NCI-H1417 (cell line): ENCODE measurements around the gene ASIC1.
A peak's percentile ranks its signal among the peaks of the same experiment; 100 is the strongest.

Experiments
- DNase-seq, 3 experiments: peaks; one replicate each; lab custom pipeline; 2025; lab: John Stamatoyannopoulos, UW

The ASIC1 gene

DNA sequence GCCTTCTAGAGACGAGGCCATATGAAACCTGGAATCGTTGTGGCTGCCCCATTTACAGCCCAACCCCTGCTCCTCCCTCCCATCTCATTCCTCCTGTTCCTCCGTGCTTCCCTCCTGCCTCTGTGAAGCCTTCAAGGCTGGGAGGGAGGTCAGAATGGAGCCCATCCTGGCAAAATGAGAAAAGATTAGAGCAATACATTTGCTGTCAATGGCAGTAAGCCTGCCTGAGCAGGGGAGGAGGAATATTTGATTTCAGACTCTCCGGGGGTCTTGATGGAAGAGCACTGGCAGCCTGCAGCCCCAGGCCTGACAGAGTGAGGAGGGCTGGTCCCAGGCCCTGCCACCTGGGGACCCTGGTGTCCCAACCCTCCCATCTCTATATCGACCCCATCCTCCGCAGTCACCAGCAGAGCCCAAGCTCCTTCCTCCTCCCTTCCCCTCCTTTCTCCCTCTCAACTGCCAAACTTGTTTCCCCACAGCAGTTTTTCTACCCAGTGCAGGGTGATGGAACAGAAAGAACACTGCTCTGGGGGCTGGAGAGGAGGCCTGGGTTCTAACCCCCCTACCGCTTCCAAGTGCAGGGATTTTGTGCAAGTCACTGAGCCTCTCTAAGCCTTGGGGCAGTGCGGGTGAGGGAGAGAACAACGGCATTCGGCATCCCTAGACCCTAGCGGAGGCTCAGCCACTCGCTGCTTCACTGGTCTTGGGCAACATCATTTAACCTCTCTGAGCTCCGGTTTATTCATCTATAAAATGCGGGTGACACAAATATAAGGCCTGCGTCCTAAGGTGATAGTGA, 16.1 kb upstream of the ASIC1 start:
- no peak for DNase-seq

DNA sequence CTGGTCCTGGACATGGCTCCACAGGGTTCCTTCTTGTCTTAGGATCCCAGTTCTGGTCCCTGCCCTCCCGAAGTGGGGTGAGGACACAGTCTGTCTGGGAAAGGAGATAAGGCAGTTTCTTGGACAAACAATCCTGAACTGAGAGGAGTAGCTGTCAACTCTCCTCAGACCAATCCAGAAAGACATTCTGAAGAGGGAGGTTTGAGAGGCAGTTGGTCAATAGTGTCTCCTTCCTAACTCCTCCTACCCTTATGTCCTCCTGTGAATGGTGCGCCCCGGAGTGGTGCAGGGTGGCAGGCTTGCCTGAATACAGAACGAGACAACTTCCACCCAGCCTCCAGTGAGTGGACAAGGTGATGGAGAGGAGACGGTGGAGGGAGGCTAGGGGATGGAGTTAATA, 15.4 kb upstream of the ASIC1 start:
- DNase-seq = no peak

GRCh38 chr12:50042693-50043092, 14.7 kb upstream of the ASIC1 start:
- DNase-seq = no peak

- no peak for DNase-seq
These were observed 14.1 kb upstream of the ASIC1 start for GRCh38 chr12:50043308-50043707.

- no peak for DNase-seq
These were observed 13.5 kb upstream of the ASIC1 start for GRCh38 chr12:50043854-50044253.

DNA sequence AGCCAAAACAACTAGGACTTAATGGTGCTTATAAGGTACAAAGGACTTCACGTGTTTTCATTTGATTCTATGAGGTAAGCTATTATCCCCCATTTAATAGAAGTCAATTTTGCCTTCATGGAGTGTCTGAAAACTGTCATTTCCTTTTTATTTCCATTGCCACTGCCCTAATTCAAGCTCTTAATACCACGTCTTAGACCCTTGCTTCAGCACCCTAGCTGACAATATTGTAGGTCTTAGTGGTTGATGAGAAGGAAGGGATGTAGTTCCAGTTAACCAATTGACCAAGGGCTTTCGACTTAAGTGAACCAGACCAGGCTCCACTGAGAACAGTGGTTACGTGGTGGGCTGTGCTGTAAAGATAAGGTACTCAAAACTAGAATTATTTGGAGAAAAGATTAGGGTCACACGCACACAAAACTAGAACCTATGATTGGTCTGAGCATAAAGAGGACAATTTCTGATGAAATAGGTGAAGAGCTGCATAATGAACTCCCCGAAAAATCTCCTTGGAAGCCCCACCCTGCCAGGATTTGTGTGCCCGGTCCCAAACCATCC, 9.6 kb upstream of the ASIC1 start:
- DNase-seq = no peak

DNA sequence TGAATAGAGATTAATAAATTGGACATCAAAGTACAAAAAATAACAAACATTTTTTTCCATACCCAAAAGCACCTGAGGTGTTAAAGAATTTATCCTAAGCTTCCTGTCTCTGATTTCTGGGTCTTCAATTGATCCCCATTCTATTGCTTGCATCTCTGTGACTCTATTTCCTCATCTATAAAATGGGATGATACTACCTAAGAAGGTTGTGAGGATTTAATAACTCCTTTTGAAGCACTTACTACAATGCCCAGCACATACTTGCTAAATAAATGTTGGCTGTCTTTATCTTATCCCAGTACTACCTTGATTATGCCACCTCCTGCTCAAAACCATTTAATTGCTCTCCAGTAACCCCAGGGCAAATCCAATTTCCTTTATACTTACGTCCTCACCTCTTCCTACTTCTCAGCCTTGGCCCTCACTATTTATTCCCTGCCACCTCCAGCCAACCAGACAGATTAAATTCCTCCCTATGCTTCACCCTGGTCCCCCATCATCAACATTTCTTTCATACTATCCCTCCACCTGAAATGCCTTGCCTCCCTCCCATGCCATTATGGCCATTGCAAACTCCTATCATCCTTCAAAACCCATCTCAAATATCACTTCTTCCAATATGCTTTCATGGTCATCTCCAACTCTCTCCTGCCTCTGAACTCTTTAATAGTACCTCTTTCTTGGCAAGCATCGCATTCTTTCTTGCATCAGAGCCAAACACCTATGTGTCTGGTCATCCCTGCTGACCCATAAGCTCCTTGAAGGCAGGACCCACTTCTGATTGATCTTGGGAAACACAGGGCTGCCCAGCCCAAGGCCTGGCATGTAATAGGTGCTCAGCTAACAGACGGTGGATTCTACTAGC, 7.9 kb upstream of the ASIC1 start:
- DNase-seq = peak in 1 of 3 experiments; percentile 12

DNA sequence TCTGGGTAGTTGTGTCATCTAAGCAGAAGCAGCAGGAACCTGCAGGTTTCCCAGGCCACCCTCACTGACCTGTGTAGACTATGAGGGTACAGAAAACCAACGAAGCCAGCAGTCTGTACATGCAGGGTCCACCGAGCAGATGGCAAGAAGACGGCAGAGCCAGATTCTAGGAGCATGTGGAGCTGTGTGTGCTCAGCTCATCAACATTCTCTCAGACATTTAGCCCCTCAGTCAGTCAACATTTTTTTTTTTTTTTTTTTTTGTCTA, 7.3 kb upstream of the ASIC1 start:
- no peak for DNase-seq

DNA sequence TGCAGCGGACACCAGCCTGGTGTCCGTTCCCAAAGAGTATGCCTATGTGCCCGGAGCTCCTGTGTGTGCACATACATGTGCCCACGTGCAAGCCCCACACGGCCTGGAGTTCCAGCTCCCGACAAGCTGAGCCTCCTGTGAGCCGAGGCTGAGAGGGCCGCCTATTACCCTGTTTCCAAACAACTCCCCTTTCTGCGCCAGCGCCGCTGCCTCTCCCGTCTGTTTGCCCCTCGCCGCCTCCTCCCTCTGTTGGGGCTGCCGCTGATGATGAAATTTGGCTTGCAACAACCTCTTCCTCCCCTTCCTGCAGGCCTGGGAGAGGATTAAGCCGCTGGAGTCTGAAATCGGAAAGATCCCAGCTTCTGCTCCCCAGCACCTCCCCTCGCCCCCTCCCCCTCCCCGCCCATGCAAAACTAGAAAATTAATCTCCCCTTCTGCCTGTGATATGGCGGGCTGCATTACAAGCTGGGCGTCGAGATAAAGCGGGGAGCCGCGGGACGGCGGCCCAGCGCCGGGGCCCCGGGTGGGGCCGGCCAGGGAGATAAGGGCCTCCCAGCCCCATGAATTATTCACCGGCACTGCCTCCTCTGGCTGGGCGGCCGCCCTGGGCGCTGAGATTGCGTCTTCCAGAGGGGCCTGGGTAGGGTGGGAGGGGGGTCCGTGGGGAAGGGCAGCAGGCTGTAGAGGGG, 6.8 kb upstream of the ASIC1 start:
- no peak for DNase-seq

GRCh38 chr12:50051101-50051806, 6.1 kb upstream of the ASIC1 start:
- no peak for DNase-seq

DNA sequence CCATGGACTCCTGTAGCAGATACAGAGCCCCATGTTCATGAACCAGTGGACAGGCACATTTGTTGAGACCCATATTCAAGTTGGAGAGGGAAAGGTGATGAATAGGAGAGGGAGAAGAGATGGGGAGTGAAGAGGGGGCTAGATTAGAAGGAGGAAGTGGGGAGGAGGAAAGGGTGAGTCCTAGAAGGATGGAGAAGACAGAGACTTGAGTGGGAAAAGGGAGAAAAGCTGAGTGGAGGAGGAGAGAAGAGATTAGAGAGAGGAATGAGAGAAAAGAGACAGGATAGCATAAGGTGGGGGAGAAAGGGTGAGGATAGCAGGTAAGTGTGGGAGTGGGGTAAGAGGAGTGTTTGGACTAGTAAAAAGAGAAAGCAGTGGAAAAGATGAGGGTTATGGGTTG, 4.9 kb upstream of the ASIC1 start:
- DNase-seq = no peak

DNA sequence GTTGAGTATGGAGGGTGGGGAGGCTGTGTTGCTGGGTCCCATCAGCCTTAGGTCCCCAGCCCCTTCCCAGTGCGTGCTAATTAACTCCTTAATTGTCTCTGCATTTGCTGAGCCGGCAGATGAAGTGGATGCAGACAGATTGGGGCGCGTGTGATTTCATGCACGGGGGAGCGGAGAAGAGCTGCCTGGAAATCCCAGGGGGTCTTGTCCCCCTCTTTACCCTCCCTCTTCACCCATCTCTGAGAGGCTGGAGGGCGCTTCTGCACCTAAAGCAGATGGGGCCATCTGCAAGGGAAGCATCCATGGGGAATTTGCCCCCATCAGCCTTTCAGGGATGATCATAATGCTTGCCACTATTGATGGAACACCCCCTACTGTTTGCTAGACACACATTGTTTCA, 4.4 kb upstream of the ASIC1 start:
- peak in 1 of 3 experiments; percentile 40 for DNase-seq

GRCh38 chr12:50053583-50053982, 3.8 kb upstream of the ASIC1 start:
- DNase-seq = no peak

DNA sequence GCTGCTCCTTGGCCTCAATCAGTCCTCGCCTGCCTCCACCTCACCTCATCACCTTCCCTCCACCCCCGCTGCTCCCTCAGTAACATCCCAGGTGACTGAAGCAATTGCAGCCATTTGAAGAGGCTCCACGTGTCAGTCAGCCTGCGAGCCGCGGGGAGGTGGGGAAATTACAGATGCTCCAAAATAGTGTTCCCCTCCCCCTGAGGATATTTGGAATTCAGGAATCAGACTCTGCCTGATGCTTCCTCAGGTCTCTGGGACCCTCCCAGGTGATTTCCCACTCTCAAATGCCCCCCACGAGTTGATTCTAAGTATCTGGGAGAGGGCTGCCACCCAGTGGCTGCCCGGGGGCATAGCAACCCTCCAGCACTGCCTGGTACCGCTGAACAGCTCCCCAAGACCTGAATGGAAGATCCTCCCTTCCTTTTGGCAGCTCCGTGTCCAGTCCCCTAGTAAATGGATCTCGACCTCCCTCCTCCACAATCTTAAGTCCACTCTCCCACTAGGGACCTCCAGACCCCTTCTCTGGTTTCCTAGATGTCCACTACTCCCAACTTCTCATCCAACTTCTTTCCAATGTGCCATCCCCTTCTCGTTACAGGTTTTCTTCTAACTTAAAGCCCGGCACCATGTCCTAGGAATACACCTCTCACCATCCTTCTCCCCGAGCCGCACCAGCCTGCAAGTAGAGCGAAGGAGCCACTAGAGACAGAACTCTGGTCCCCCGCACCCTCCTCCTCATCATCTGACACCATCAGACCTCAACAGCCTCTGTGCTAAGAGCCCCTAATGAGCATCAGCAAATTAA, 1.4 kb upstream of the ASIC1 start:
- DNase-seq = peak; percentile 50 to 75 (median 71)

DNA sequence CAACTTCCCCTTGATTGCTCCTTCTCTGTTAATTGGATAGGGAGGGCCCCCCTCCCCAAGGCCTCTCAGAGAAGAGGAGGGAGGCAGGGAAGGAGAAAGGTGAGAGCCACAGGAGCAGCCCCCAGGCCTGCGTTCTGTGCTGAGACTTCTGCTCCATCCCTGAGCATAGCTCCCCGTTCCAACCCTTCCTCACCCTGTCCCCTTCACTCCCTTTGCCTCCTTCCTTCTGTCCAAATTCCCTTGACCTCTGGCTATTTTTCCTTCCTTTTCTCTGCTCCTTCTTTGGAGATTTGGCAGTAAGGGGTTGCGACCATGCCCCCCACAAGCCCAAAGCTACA, 788 bp upstream of the ASIC1 start:
- DNase-seq = peak in 1 of 3 experiments; percentile 36

- peak in 1 of 3 experiments; percentile 58 for DNase-seq
These were observed 687 bp downstream of the ASIC1 start for GRCh38 chr12:50057896-50058670.

DNA sequence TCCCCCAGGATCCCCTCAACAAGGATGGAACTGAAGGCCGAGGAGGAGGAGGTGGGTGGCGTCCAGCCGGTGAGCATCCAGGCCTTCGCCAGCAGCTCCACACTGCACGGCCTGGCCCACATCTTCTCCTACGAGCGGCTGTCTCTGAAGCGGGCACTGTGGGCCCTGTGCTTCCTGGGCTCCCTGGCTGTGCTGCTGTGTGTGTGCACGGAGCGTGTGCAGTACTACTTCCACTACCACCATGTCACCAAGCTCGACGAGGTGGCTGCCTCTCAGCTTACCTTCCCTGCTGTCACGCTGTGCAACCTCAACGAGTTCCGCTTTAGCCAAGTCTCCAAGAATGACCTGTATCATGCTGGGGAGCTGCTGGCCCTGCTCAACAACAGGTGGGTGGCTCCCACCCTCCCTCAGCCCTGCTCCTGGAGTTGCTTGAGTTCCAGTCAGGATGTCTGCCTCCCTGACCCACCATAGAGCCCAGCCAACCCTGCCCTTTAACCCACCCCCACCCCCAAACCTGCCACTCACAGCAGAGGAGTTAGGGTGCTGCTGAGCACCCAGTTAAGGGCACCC, 1.4 kb downstream of the ASIC1 start:
- peak in 2 of 3 experiments; percentile 15 to 74 for DNase-seq

- DNase-seq = no peak
These were observed 2.2 kb downstream of the ASIC1 start for GRCh38 chr12:50059440-50060119.

GRCh38 chr12:50060120-50060468, 2.7 kb downstream of the ASIC1 start:
- no peak for DNase-seq

GRCh38 chr12:50061171-50061570, 3.8 kb downstream of the ASIC1 start:
- DNase-seq = no peak
